ENCODE data around the gene XPNPEP2. TPM values are rescaled to one million over a fixed set of nuclear protein-coding genes. Genes with fewer than 3 reads are reported as not detected.

The XPNPEP2 gene
- total and polyA plus RNA-seq, 4 donors: 0.87 to 4.1 (median 2.3) TPM

DNA sequence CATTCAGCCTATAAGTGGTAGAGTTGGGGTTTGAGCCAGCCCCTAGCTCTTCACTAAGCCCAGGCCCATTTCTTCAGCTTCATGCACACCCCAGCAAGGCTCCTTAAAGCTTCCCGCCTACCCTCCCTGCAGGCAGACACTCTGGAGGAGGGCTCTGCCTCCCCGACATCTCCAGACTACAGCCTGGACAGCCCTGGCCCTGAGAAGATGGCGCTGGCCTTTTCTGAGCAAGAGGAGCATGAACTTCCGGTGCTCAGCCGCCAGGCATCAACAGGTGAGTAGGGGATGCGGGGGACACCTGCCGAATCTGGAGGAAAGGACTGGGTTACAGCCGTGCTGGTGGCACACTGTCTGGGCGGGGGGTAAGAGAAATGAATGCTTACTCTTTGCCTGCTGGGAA is 52.0 kb downstream of the XPNPEP2 start:
- H3K9me3 ChIP-seq (ENCODE audit: control insufficient read depth, insufficient read depth, low read length): no peaks in the 10 kb centered on the region
- peaks cover 6% of the 10 kb centered on the region for H3K36me3 ChIP-seq (ENCODE audit: control insufficient read depth, insufficient read depth, low read length)
- peaks cover 10% of the 10 kb centered on the region for H3K4me1 ChIP-seq (ENCODE audit: control insufficient read depth, insufficient read depth, low read length)
- 84% methylated on average over 7 of the region's 9 CpGs for WGBS (ENCODE audit: insufficient coverage)
- no peak overlapping the region for H3K4me3 ChIP-seq (ENCODE audit: low read depth, low read length)
- no peak for DNase-seq (ENCODE audit: low read depth in 4 of 6, low spot score in 6 of 6)
- peaks cover 3% of the 10 kb centered on the region for H3K27me3 ChIP-seq (ENCODE audit: control insufficient read depth, insufficient read depth, low read length)
- no peak overlapping the region for H3K27ac ChIP-seq (ENCODE audit: low read depth, low read length)

DNA sequence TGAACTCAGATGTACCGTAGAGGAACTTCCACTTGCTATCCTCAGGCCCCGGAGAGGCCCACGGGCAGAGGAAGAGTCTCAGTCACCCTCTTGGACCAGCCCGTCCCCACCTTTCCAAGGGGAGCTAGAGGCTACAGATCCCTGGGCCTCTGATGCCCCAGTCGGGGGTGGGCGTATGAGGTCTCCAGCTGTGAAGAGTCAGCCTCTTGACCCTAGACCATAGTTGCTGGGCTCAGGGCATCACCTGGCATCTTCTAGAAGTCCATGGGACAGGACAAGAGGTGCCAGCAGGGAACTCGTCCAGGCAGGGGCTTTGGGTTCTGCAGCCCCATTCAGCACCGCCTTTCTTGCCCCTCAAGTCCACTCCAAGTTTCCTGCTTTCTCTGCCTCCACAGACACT is 52.6 kb downstream of the XPNPEP2 start:
- no peak overlapping the region for H3K4me3 ChIP-seq (ENCODE audit: low read depth, low read length)
- H3K36me3 ChIP-seq (ENCODE audit: control insufficient read depth, insufficient read depth, low read length): peaks cover 6% of the 10 kb centered on the region
- DNase-seq (ENCODE audit: low read depth in 4 of 6, low spot score in 6 of 6): no peak
- H3K9me3 ChIP-seq (ENCODE audit: control insufficient read depth, insufficient read depth, low read length): no peaks in the 10 kb centered on the region
- peaks cover 3% of the 10 kb centered on the region for H3K27me3 ChIP-seq (ENCODE audit: control insufficient read depth, insufficient read depth, low read length)
- H3K27ac ChIP-seq (ENCODE audit: low read depth, low read length): no peak overlapping the region
- WGBS (ENCODE audit: insufficient coverage): 63% methylated on average over 8 of the region's 8 CpGs
- H3K4me1 ChIP-seq (ENCODE audit: control insufficient read depth, insufficient read depth, low read length): peaks cover 8% of the 10 kb centered on the region

DNA sequence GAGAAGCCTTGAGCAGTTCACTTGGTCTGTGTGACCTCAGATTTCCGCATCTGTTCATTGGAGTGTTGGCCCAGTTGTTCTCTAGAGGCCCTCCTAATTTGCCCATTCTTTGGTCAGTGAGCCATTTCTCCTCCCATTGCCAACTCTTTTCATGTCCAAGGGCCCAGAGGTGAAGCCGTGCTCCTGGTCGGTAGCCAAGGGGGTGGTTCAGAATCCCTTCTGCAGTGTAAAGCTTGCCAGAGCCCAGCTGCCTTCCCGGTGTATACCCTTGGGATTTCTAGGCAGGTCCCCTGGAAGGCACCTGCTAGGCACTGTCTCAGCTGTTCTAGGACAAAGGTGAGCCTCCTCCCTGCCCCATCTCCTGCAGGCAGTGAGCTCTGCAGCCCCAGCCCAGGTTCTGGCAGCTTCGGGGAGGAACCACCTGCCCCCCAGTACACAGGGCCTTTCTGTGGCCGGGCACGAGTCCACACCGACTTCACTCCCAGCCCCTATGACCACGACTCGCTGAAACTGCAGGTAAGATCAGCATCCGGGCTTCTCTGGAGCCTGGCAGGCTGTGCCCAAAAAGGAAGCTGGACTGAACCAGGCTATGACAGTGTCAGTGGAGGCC is 53.3 kb downstream of the XPNPEP2 start:
- Histone ChIP-seq H3K4me1 (ENCODE audit: control insufficient read depth, insufficient read depth, low read length) (peaks cover 8% of the 10 kb centered on the region), H3K36me3 (ENCODE audit: control insufficient read depth, insufficient read depth, low read length) (peaks cover 6% of the 10 kb centered on the region), H3K27me3 (ENCODE audit: control insufficient read depth, insufficient read depth, low read length) (peaks cover 3% of the 10 kb centered on the region), H3K4me3 (ENCODE audit: low read depth, low read length) (no peak overlapping the region), H3K9me3 (ENCODE audit: control insufficient read depth, insufficient read depth, low read length) (no peaks in the 10 kb centered on the region), H3K27ac (ENCODE audit: low read depth, low read length) (no peak overlapping the region)
- peak in 1 of 6 donors; percentile 25 for DNase-seq (ENCODE audit: low read depth in 4 of 6, low spot score in 6 of 6)
- WGBS (ENCODE audit: insufficient coverage): 78% methylated on average over 11 of the region's 11 CpGs

DNA sequence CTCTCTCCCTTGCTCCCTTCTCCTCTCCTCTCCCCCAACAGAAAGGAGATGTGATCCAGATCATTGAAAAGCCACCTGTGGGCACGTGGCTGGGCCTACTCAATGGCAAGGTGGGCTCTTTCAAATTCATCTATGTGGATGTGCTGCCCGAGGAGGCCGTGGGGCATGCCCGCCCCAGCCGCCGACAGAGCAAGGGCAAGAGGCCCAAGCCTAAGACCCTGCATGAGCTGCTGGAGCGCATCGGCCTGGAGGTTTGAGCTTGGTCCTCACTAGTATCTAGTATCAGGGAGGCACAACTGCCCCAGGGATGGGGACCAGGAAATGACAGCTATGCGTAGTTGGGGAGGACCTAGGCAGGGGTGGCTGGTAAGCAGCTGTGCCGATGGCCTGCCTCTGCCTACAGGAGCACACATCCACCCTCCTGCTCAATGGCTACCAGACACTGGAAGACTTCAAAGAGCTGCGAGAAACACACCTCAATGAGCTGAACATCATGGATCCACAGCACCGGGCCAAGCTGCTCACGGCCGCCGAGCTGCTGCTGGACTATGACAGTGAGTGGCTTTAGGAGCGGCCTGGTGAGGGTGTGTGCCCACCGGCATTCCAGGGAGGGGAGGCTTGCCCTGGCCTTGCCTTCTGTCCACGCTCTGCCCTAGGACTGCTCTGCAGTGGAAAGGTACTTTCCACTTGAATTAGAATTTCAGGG is 54.0 kb downstream of the XPNPEP2 start:
- H3K4me1 ChIP-seq (ENCODE audit: control insufficient read depth, insufficient read depth, low read length): peaks cover 8% of the 10 kb centered on the region

DNA sequence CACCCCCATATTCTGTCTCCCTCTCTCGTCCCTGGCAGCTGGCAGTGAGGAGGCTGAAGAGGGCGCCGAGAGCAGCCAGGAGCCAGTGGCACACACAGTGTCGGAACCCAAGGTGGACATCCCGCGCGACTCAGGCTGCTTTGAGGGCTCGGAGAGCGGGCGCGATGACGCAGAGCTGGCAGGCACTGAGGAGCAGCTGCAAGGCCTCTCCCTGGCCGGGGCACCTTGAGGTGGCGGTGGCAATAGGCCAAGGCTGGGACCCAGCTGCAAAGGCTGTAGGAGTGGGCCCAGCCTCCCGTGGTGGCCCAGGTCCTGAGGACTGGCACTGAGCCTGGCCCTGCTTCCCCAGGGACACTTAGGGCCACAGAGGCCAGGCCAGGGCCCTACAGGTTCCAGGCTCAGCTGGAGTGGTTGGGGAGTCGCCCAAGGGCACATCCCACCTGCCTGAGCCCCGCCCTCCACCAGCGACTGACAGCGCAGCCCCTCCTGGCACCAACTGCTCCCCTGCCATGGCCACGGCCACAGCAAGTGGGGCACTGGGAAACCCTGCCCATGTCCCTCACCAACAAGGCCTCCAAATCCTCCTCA is 54.9 kb downstream of the XPNPEP2 start:
- peaks cover 3% of the 10 kb centered on the region for H3K27me3 ChIP-seq (ENCODE audit: control insufficient read depth, insufficient read depth, low read length)
- H3K9me3 ChIP-seq (ENCODE audit: control insufficient read depth, insufficient read depth, low read length): no peaks in the 10 kb centered on the region
- no peak overlapping the region for H3K4me3 ChIP-seq (ENCODE audit: low read depth, low read length)
- no peak overlapping the region for H3K27ac ChIP-seq (ENCODE audit: low read depth, low read length)
- peaks cover 6% of the 10 kb centered on the region for H3K36me3 ChIP-seq (ENCODE audit: control insufficient read depth, insufficient read depth, low read length)
- no peak for DNase-seq (ENCODE audit: low read depth in 4 of 6, low spot score in 6 of 6)
- WGBS (ENCODE audit: insufficient coverage): 73% methylated on average over 20 of the region's 20 CpGs
- peaks cover 8% of the 10 kb centered on the region for H3K4me1 ChIP-seq (ENCODE audit: control insufficient read depth, insufficient read depth, low read length)

More for the DNA sequence above, 54.0 kb downstream of the XPNPEP2 start:
- WGBS (ENCODE audit: insufficient coverage): 86% methylated on average over 16 of the region's 18 CpGs
- Histone ChIP-seq H3K36me3 (ENCODE audit: control insufficient read depth, insufficient read depth, low read length) (peaks cover 6% of the 10 kb centered on the region), H3K27me3 (ENCODE audit: control insufficient read depth, insufficient read depth, low read length) (peaks cover 3% of the 10 kb centered on the region), H3K4me3 (ENCODE audit: low read depth, low read length) (no peak overlapping the region), H3K9me3 (ENCODE audit: control insufficient read depth, insufficient read depth, low read length) (no peaks in the 10 kb centered on the region), H3K27ac (ENCODE audit: low read depth, low read length) (no peak overlapping the region)
- no peak for DNase-seq (ENCODE audit: low read depth in 4 of 6, low spot score in 6 of 6)

DNA sequence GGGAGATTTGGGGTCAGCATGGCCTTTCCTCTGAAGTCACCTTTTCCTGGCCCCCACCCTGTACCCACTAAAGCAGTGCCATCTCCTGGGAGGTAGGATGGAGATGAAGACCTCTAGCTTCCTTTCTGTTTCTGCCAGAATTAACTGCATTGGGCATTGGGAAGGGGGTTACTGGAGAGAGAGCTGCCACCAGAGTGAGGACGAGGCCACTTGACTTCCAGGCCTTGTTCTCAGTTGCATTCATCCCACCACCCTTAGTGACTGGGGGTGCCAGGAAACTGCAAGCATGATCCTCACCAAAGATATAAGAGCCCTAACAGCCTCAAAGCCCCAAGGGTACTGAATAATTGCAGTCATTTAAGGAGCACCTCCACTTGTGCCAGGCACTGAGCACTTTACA is 56.8 kb downstream of the XPNPEP2 start:
- no peak overlapping the region for H3K27ac ChIP-seq (ENCODE audit: low read depth, low read length)
- no peak for DNase-seq (ENCODE audit: low read depth in 4 of 6, low spot score in 6 of 6)

DNA sequence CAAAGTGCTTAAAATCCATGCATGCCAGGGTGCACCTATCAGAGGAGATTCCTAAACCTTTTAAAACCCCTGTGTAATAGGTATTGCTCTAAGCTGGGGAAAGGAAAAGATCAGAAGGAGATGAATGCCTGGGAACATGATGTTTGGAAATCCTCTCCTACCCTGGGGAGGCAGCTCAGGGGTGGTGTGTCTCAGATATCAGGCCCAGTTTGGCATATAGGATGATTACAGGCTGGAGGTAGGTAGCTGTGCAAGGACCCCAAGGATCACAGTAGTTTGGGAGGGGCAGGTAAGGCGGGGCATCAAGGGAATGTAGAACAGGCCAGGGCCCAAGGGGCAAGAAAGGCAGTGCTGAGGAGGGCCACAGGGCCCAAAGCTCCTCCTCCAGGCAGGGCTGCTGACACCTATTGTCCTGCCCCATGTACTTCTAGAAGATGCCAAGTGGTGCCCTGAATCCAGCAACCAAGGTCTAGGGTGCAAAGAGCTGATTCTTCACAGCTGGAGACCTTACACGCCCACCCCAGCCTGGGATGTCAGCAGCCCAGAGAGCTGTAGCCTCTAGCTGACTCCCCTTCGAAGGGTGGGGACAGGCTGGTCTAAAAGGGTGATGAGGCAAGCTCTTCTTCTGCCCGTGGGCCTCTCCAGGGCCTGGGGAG is 58.6 kb downstream of the XPNPEP2 start:
- Histone ChIP-seq H3K4me1 (ENCODE audit: control insufficient read depth, insufficient read depth, low read length) (peaks cover 3% of the 10 kb centered on the region), H3K4me3 (ENCODE audit: low read depth, low read length) (no peak overlapping the region), H3K36me3 (ENCODE audit: control insufficient read depth, insufficient read depth, low read length) (peaks cover 6% of the 10 kb centered on the region), H3K9me3 (ENCODE audit: control insufficient read depth, insufficient read depth, low read length) (no peaks in the 10 kb centered on the region), H3K27ac (ENCODE audit: low read depth, low read length) (no peak overlapping the region), H3K27me3 (ENCODE audit: control insufficient read depth, insufficient read depth, low read length) (peaks cover 3% of the 10 kb centered on the region)
- no peak for DNase-seq (ENCODE audit: low read depth in 4 of 6, low spot score in 6 of 6)
- WGBS (ENCODE audit: insufficient coverage): 72% methylated on average over 4 of the region's 4 CpGs

More for the DNA sequence above, 56.8 kb downstream of the XPNPEP2 start:
- H3K9me3 ChIP-seq (ENCODE audit: control insufficient read depth, insufficient read depth, low read length): no peaks in the 10 kb centered on the region
- H3K27me3 ChIP-seq (ENCODE audit: control insufficient read depth, insufficient read depth, low read length): peaks cover 3% of the 10 kb centered on the region
- H3K4me3 ChIP-seq (ENCODE audit: low read depth, low read length): no peak overlapping the region
- peaks cover 6% of the 10 kb centered on the region for H3K36me3 ChIP-seq (ENCODE audit: control insufficient read depth, insufficient read depth, low read length)
- 60% methylated on average over 1 of the region's 1 CpG for WGBS (ENCODE audit: insufficient coverage)
- peaks cover 8% of the 10 kb centered on the region for H3K4me1 ChIP-seq (ENCODE audit: control insufficient read depth, insufficient read depth, low read length)

DNA sequence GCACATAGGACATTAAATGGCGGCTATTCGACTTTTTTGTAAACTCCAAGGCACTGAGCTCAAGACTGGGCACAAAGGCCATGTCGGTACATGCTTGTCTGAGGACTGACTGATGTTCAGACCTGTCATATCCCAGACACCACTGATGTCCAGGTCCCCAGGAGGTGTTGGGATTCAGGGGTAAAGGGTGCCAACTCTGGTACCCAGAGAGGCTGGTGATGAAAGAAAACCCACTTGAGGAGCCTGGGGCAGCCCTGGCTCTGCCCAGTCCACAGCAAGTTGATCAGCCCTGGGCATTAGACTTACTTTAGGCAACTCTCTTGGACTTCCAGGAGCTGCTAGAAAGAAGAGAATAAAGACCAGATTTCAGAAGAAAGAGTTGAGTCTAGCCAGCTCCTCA is 59.7 kb downstream of the XPNPEP2 start:
- H3K9me3 ChIP-seq (ENCODE audit: control insufficient read depth, insufficient read depth, low read length): no peaks in the 10 kb centered on the region
- no peaks in the 10 kb centered on the region for H3K4me1 ChIP-seq (ENCODE audit: control insufficient read depth, insufficient read depth, low read length)
- no peak for DNase-seq (ENCODE audit: low read depth in 4 of 6, low spot score in 6 of 6)
- H3K4me3 ChIP-seq (ENCODE audit: low read depth, low read length): no peak overlapping the region
- H3K27me3 ChIP-seq (ENCODE audit: control insufficient read depth, insufficient read depth, low read length): peaks cover 3% of the 10 kb centered on the region
- H3K36me3 ChIP-seq (ENCODE audit: control insufficient read depth, insufficient read depth, low read length): peaks cover 5% of the 10 kb centered on the region
- WGBS (ENCODE audit: insufficient coverage): 83% methylated on average over 3 of the region's 3 CpGs
- no peak overlapping the region for H3K27ac ChIP-seq (ENCODE audit: low read depth, low read length)

DNA sequence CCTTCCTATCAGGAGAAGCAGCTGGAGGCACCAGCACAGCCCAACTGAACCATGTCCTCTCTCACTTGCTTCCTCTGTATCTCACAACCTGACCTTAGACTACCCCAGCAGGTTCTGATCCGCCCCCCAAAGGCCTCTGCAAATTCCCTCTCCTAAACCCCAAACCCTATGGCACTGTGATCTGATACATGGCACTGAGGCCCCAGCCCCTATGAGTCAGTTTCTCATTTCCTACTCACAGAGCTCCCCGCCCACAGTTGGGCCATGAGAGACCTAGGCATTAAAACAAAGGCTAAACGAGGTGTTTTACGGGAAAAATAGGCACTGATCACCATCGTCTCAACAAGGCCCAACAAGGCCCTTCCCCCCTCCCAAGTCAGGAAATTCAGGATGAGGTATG is 60.1 kb downstream of the XPNPEP2 start:
- peaks cover 6% of the 10 kb centered on the region for H3K27me3 ChIP-seq (ENCODE audit: control insufficient read depth, insufficient read depth, low read length)
- DNase-seq (ENCODE audit: low read depth in 4 of 6, low spot score in 6 of 6): no peak
- H3K9me3 ChIP-seq (ENCODE audit: control insufficient read depth, insufficient read depth, low read length): no peaks in the 10 kb centered on the region
- no peak overlapping the region for H3K4me3 ChIP-seq (ENCODE audit: low read depth, low read length)
- WGBS (ENCODE audit: insufficient coverage): 59% methylated on average over 2 of the region's 5 CpGs
- H3K4me1 ChIP-seq (ENCODE audit: control insufficient read depth, insufficient read depth, low read length): no peaks in the 10 kb centered on the region
- no peak overlapping the region for H3K27ac ChIP-seq (ENCODE audit: low read depth, low read length)
- peaks cover under 1% of the 10 kb centered on the region for H3K36me3 ChIP-seq (ENCODE audit: control insufficient read depth, insufficient read depth, low read length)

Measured in spinal cord (tissue), 10 donors.